Measurements from ENCODE around the gene TAF10. TPM values are rescaled to one million over a fixed set of nuclear protein-coding genes. Genes with fewer than 3 reads are reported as not detected.

Gene TAF10
- total RNA-seq, 1 experiment from 2014 or later = 254 TPM

DNA sequence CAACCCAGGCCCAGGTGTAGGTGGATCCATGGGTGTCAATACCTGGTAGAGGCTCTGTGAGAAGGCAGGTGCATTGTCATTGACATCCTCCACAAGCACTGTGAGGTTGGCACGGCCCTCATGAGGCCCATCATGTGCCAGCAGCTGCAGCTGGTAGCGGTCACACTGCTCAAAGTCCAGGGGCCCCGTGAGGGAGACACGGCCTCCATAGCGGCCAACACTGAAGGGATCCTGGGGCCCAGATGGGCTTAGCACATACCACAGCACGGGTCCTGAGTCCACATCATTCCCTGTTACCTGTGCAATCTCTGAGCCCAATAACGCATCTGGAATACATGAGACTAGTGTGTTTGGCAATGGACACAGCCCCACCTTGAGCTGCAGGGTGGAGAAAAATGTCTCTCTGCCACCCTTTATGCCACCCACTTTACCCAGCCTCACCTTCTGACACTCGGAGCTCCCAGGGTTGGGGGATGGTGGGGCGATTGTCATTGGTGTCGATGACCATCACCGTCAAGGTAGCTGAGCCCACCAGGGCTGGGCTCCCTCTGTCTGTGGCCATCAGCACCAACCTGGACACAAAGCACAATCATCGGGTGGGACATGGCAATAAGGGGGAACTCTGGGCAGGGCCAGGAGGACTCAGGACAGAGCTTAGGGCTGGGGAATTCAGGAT lies 13.3 kb upstream of the TAF10 start:
- no peak for DNase-seq (ENCODE audit: low read depth)

DNA sequence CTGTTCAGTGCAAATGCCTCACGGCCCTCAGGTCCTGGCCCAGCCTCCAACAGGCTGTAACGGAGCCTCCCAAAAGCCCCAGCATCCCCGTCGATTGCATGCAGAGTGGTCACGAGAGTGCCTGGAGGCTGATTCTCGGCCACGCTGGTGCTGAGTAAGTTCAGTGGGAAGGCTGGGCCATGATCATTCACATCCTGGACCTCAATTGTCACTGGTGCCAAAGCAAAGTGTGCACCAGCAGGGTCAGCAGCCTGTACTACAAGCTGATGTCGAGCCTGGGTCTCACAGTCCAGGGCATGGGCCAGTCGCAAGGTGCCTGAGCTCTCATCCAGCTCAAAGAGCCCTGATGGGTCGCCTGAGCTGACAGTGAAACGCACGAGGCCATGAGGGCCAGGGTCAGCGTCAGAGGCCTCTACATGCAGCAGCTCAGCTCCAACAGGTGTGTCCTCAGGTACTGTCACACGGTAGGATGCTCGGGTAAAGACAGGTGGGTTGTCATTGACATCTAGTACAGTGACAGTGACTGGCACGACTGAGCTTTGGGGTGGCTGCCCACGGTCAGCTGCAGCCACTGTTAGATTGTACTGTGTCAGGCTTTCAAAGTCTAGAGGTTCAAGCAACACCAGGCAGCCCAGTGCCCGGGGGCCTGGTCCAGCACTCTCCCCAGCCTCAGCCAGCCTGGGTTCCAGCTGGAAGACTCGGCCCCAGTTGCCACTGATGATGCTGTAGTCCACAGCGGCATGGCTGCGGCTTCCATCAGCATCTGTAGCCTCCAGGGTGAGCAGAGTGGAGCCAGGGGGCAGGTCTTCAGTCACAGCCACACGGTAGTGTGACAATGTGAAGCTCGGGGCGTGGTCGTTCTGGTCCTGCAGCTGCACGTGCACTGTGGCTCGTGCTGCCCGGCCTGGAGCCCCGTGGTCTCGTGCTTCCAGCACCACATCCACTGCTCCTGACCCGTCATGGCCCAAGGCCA lies 11.7 kb upstream of the TAF10 start:
- no peak for DNase-seq (ENCODE audit: low read depth)

DNA sequence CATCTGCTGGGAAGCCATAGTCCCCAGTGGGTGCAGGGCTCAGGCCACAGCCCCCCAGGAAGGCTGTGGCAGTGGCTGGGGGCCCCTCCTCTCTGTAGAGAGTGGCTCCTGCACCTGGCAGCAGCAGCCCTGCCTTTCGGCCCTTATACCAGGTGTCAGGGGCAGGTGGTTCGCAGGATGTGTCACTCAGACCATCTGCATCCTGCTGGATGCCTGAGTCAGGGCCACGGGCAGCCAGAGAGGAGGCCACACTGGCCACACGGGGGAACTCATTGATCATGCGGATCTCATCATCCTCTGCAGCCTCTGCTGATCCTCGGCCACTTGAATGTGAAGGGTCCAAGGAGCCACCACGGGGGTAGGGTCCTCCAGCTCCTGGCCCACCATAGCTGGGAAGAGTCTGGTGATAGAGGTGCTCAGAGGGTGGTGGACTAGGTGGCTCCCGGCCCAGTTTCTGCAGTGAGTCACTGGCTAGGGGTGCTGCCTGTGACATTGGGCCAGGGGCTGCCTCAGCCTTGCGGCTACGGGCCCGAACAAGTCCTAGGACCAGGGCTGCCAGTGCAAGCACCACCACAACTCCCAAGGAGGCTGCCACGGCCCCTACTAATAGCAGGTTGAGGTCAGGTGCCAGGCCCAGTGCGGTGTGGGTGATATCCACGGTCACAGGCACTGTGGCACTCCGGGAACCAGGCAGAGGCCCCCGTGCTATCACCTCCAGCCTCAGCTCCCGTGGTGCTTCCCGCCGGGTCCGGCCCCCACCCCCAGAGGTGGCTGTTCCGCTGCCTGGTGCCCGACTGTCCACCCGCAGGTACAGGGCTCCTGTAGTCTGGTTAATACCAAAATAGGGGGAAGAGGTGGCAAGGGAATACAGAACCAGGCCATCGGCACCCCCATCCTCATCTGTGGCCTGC lies 10.5 kb upstream of the TAF10 start:
- DNase-seq (ENCODE audit: low read depth) = peak; percentile 34

DNA sequence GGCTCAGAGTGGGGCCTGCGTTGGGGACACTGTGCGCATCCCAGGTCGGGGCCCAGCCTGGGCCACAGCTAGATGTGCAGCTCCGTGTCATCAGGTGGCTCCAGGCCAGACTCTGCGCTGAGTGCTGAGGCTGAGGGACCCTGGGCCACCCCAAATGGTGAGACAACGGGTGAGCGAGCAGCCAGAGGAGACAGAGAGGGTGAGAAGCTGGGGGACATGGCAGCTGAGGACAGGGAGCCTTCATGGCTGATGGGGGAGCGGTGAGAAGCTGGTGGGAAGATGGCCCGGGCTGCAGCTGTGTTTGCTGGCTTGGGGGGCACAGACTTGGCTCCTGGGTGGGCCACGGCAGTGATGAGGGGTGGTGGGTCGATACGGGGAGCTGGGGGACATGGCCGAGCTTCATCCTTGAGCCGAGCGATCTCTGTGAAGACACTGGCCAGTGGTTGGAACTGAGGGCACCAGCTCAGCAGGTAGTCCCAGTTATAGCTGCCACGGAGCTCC lies 9.7 kb upstream of the TAF10 start:
- no peak for DNase-seq (ENCODE audit: low read depth)

DNA sequence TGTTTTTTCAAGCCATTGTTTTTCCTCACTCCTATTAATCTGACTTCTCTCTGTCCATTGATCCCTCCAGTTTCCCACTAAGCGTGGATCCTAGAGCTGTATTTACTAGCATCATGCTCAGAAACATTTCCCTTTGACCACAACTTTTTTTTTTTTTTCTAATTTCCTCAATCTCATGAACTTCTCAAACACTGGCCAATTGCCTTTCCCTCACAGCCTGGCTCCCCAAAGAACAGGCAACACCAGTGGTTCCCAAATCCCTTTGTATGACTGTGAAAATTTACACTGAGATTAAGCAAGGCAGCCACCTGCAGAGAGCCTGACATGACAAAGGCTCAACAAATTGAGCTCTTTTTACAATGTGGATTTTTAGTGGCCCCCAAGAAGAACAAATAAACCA lies 8.6 kb upstream of the TAF10 start:
- DNase-seq (ENCODE audit: low read depth) = no peak

DNA sequence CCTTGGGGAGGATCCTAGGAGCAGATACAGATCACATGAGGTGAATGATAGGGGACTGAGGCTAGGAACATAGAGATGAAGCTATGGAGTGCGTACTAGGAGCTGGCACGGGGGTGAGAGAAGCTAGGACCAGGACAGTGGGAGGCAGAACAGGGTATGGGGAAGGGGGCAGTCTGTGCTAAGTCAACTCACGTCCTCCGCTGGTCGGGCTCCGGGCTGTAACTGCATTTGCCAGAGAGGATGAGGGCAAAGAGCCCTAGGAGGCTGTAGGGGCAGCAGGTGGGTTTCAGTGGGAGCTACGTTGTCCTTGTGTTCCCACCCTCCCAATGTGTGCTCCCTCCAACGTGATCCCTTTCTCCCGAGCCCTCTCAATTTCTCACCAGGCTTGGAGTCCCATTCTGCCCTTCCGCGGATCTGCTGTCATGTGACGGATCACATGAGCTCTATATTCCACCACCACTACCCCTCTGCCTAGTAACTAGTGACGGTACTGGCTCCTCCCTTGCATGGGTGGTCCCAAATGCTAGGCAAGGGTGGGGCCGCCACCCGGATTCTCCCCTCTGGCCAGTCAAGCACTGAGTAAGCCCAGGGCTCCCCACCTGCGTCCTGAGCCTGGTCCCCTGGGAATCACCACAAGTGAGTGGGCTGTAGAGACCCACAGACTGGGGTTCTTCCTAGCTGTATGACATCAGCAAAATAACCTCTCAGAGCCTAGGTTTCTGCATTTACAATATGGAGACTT lies 7.2 kb upstream of the TAF10 start, which contains the start of gene TPP1:
TSS of gene TPP1 (minus strand) at position 419 of the 742 bp plus-strand sequence. CDS start at position 397, 22 bp downstream.
- DNase-seq (ENCODE audit: low read depth) = peak; percentile 91

DNA sequence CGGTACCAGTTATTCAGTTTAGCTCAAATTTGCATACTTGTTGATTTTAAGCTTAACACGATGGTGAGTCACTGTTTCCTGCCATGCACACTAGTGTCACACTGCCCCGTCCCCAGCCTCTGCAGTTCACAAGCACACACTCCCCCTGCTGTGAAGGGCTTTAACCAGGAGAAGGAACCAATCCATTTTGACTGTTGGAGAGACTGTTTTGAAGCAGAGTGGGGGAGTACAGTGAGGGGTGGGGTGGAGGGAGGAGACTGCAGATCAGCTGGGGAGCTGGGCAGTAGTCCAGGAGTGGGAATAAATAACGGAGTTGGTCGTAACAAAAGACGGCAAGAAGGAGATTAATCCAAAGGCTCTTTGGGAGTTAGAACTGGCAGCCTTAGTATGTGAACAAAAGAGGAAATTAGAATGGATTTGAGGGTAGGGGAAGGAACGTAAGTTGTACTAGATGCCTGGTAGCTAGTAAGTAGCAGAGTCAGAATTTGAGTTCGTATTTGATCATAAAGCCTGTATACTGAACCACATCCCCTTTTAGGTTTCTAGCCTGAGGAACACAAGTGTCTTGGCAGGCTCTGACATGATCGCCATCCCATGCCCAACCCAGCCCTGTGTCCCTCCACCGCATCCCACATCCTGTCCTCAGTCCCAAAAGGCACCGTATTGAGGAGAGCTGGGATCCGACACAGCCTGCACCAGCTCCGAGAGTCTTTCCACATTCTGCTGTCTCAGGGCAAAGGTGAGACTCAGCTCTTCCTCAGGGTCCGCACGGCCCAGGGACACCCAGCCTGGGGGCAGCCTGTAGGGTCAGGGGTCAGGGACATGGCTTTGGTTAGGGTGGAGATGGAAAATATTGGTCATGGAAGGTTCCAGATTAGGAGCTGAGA lies 6.3 kb upstream of the TAF10 start:
- DNase-seq (ENCODE audit: low read depth) = peak; percentile 77

DNA sequence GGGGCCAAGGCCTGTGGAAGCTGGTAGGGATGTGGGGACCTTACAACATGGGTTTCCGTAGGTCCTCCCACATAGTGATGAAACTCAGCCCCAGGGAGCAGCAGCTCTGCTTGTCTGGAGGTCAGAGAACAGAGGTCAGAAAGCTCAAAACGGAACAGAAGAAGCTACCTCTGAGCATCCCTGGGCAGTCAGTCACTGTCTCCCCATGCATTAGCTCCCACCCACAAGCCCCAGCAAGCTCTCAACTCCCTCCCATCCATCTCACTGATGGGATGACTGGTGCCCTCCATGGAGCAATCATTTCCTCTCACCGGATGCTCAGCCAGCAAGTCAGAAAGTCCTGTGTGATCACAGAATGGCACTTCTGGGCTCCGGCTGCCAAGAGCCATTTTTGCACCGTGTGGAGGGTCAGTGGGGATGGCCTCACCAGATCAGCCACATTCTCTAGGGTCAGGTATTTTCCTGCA lies 5.3 kb upstream of the TAF10 start:
- peak; percentile 72 for DNase-seq (ENCODE audit: low read depth)

DNA sequence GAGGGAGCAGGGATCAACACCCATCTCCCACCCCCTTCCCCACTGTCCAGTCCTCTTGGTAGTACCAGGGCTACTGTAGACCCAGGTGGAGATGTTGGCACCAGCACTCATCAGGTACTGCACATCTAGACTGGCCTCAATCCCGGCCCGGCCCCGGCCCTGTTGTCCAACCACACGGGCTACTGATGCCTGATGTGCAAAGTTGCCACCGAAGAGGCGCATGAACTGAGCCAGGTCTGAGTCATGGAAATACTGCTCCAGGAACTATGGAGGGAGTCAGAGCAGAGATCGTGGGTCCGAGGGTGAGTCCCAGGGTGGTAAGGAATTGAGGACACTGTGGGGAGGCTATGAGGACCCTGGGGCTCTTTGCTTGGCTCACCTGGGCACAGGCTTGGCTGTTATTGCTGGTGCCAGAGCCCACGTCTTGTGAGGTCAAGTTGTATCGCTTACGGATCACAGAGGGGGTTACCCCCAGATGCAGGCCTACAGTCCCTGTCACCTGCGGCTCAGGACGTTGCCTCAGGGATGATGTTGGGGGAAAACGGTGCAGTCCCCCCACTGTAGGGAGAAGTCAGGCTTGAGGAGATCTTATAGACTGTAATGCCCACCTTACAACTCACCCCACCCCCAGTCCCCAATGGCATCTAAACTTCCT lies 4.7 kb upstream of the TAF10 start:
- DNase-seq (ENCODE audit: low read depth) = no peak

DNA sequence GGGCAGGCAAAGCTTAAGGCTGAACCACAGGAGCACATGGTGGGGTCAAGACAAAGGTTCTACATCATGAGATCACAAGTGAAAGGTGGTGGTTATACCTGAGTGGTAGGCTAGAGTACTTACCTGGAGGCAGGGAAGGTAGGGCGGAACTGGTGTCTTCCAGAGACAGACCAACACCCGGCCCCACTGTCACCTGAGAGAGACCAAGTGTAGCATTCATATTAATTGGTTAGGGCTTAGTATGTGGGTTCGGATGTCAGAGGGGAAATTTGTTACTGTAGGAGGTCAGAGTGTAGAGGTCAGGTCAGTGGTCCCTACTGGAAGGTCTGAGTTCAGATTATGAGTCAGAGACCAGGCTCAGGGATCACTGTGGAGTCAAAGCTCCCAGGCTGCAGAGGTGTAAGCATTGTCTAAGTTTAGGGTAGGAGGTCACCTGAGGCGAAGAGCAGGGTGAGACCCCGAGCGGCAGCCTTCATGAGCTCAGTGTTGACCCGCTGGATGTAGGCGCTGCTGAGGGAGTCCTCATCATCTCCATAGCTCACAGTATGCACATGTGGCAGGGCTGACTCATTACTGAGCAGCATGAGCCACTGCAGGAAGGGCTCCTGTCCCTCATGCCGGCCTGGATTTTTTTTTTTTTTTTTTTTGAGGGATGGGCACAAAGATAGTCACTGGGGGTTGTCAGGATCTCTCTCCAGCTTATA lies 4.0 kb upstream of the TAF10 start:
- DNase-seq (ENCODE audit: low read depth) = peak; percentile 59

DNA sequence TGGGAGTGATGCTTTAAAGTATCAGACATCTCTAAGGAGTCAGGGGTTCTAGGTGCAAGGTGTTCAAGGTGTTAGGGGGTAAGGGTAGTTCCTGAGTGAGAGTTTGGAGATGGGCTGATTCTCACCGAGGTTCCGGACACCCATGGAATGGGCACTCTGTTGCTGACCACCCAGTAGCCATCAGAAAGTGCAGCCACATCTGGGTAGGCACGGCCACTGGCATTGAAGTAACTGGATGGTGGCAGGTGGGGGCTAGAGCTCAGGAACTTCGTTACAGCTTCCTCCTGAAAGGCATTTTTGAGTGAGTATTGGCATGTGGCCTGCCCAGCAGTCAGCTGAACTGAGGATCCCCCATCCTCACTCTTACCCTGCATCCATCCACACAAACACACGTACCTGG lies 3.0 kb upstream of the TAF10 start:
- no peak for DNase-seq (ENCODE audit: low read depth)

DNA sequence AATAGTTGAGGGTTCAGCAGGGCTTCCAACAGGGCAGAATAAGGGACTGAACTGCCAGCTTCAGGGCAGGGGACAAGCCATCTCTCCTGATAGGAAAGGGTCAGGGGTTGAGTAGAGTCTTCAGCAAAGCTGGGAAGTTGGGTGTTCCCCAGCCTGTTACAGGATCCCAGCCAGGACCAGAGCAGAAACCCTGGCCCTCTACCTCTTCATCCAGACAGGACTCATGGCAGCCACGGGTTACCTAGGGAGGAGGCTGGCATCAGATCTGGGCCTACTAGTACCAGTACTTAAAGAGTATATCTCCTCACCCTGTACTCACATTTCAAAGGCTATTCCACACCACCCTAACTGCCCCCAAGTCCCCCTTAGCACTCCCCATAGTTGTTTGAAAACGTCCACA lies 2.4 kb upstream of the TAF10 start:
- no peak for DNase-seq (ENCODE audit: low read depth)

DNA sequence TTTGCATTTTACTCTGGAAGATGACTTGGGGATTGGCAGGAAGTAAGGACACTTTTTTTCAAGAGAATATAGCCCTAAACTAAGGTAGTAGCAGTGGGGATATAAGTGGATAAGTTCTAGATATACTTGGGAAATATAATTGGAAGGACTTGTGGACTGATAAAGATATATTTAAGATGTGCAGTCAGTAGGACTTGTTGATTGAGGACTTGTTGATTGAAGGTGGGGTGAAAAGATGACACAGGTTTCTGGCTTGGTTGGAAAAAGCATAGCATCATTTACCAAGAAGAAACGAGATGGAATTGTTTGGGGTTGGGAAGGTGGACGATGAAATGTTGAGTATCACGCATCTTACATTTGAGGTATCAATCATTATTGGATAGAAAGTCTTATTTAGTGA lies 1.5 kb upstream of the TAF10 start:
- DNase-seq (ENCODE audit: low read depth) = no peak

DNA sequence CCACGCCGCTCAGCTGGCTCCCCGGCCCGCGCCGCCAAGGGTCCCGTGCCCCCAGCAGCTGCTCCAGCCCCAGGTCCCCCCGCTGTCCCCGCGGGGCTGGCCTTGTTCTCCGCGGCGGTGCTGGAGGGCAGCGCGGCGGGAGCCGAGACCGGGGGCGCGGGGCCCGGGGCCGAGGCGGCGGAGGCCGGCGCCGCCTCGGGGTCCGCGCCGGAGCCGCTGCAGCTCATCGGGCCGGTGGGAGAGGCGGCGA lies 128 bp downstream of the TAF10 start:
- no peak for DNase-seq (ENCODE audit: low read depth)

DNA sequence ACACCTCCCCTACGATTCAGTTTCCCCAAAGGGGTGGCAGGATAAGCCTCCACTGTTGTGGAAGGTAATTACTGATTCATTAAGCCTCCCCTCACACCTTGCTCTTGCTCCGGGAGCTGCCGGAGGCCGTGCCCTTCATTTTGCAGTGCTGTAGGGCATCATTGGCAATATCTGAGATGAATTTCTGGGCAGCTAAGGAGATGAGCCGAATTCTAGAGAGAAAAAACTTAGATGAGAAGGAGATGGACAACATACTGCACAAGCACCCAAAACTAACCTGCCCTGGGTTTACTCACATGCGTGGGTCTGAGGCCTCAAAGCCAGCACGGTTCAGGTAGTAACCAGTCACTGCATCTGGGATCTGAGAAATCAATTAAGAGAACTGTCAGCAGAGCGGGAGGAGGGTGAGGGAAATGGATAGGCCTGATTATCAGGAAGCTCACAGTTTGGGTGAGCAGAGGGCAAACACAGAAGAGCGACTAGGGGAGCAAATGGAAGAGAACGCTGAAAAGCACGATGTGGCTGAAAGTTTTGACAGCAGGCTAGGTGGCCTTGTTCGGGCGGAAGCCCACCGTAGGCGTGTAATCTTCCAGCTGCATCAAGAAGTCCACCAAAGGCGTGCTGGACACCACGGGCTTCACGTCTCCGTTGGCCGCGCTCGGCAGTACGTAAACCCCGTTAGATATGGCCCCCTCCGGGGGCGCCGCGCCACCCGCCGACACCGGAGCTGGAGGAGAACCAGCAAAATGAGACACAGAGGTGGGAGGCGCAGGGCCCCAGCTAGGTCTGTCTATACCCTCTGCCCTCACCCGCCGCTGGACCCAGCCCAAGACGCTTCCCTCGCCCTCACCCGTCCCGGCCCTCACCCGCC lies 689 bp downstream of the TAF10 start:
- DNase-seq (ENCODE audit: low read depth) = no peak

DNA sequence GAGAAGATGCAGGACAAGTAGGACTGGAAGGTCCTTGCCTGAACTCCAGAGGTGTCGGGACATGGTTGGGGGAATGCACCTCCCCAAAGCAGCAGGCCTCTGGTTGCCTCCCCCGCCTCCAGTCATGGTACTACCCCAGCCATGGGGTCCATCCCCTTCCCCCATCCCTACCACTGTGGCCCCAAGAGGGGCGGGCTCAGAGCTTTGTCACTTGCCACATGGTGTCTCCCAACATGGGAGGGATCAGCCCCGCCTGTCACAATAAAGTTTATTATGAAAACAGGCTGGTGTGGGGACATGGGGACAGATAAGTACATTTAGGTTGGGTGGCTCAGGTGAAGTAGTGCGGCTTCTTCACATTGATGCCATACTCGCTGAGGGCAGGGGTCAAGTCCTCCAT lies 1.4 kb downstream of the TAF10 start:
- DNase-seq (ENCODE audit: low read depth) = no peak

DNA sequence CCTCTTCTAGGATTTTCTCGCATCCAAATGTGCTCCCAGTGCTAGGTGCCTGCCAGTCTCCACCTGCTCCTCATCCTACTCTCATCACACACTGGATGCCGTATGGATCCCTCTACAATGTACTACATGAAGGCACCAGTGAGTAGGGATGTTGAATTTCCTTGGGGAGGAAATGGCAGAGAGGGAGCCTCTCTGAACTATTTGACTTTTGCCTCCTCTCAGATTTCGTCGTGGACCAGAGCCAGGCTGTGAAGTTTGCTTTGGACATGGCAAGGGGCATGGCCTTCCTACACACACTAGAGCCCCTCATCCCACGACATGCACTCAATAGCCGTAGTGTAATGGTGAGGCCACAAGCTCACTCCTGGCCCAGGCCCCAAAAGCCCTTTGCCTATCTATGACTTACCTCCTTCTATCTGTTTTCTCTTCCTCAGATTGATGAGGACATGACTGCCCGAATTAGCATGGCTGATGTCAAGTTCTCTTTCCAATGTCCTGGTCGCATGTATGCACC lies 2.5 kb downstream of the TAF10 start:
- DNase-seq (ENCODE audit: low read depth) = no peak
